HepG2 (cell line): ENCODE data around the gene FOXE3. TPM values are rescaled to one million over a fixed set of nuclear protein-coding genes. Genes with fewer than 3 reads are reported as not detected.

Experiments used
- FOXA3 ChIP-seq: IDR thresholded peaks from 2 replicates; pipeline ENCODE4 v1.6.1; 2016; ENCODE audit warnings: missing genetic modification reagents, missing compliant biosample characterization
- GPN1 ChIP-seq: sonication (generic); formaldehyde crosslinking; IDR thresholded peaks from 2 replicates; pipeline ENCODE4 v1.5.1; 2020; ENCODE audit warnings: missing genetic modification reagents, borderline replicate concordance
- HNRNPH1 ChIP-seq: fragments of 200-400 bp; formaldehyde crosslinking; optimal IDR thresholded peaks from 2 replicates; pipeline ENCODE3; 2017; ENCODE audit warnings: mild to moderate bottlenecking, low read depth, low read length
- KDM4B ChIP-seq: sonication (generic); formaldehyde crosslinking; IDR thresholded peaks from 2 replicates; pipeline ENCODE4 v1.4.0; 2020; ENCODE audit warnings: missing genetic modification reagents
- KLF11 ChIP-seq: IDR thresholded peaks from 2 replicates; pipeline ENCODE4 v1.6.1; 2016; ENCODE audit warnings: missing compliant biosample characterization
- KLF16 ChIP-seq, 2 experiments: sonication (generic) in 1 of 2; formaldehyde crosslinking in 1 of 2; IDR thresholded peaks; 2 replicates each; pipeline versions ENCODE4 v1.6.1 to v1.8.0; 2016 to 2023; ENCODE audit warnings: missing genetic modification reagents in 2 of 2, missing compliant biosample characterization in 1 of 2
- MIXL1 ChIP-seq: IDR thresholded peaks from 2 replicates; pipeline ENCODE4 v1.6.1; 2016
- MLLT10 ChIP-seq: sonication (generic); formaldehyde crosslinking; IDR thresholded peaks from 2 replicates; pipeline ENCODE4 v1.4.0; 2020; ENCODE audit warnings: missing genetic modification reagents
- NFAT5 ChIP-seq: sonication (generic); formaldehyde crosslinking; IDR thresholded peaks from 2 replicates; pipeline ENCODE4 v1.4.0; 2020; ENCODE audit warnings: missing genetic modification reagents
- NR2C2 ChIP-seq: sonication (generic); formaldehyde crosslinking; IDR thresholded peaks from 2 replicates; pipeline ENCODE4 v1.4.0; 2020; ENCODE audit warnings: missing genetic modification reagents, mild to moderate bottlenecking, moderate library complexity, borderline replicate concordance
- ONECUT2 ChIP-seq: sonication (generic); formaldehyde crosslinking; IDR thresholded peaks from 2 replicates; pipeline ENCODE4 v1.4.0; 2020; ENCODE audit warnings: missing genetic modification reagents
- PITX1 ChIP-seq: sonication (generic); formaldehyde crosslinking; IDR thresholded peaks from 2 replicates; pipeline ENCODE4 v1.5.1; 2020; ENCODE audit warnings: mild to moderate bottlenecking, missing genetic modification reagents
- SIX1 ChIP-seq: sonication (generic); formaldehyde crosslinking; IDR thresholded peaks from 2 replicates; pipeline ENCODE4 v1.4.0; 2020; ENCODE audit warnings: missing genetic modification reagents, borderline replicate concordance
- TOPORS ChIP-seq: sonication (generic); formaldehyde crosslinking; IDR thresholded peaks from 2 replicates; pipeline ENCODE4 v1.8.0; 2023; ENCODE audit warnings: mild to moderate bottlenecking, missing genetic modification reagents
- USF2 ChIP-seq, 2 experiments: sonication (generic) in 1 of 2; formaldehyde crosslinking in 1 of 2; IDR thresholded peaks; 2 replicates each; pipeline versions ENCODE4 v1.5.1 to v1.6.1; 2011 to 2020; ENCODE audit warnings: borderline replicate concordance in 1 of 2, low read depth in 1 of 2, low read length in 1 of 2, mild to moderate bottlenecking in 1 of 2, missing genetic modification reagents in 1 of 2, moderate library complexity in 1 of 2
- ZNF17 ChIP-seq: sonication (generic); formaldehyde crosslinking; IDR thresholded peaks from 2 replicates; pipeline ENCODE4 v1.5.0; 2020; ENCODE audit warnings: mild to moderate bottlenecking, missing genetic modification reagents
- ZNF547 ChIP-seq: sonication (generic); formaldehyde crosslinking; IDR thresholded peaks from 2 replicates; pipeline ENCODE4 v1.5.1; 2020; ENCODE audit warnings: mild to moderate bottlenecking, missing genetic modification reagents
- ZNF549 ChIP-seq: sonication (generic); formaldehyde crosslinking; IDR thresholded peaks from 2 replicates; pipeline ENCODE4 v1.5.0; 2020; ENCODE audit warnings: missing genetic modification reagents
- ZNF672 ChIP-seq: sonication (generic); formaldehyde crosslinking; IDR thresholded peaks from 2 replicates; pipeline ENCODE4 v1.8.1; 2022; ENCODE audit warnings: missing genetic modification reagents
- polyA plus RNA-seq, 8 experiments: library from polyadenylated mRNA; depleted of rRNA in 3 of 8; stranded (reverse) in 7 of 8; unstranded in 1 of 8; fragments of >200 nt; fragmentation: Illumina TruSeq in 4 of 8; extraction: Trizol in 4 of 8; gene quantifications; 2 replicates each; pipeline versions ENCODE4 v1.2.1 to v1.2.3, GENCODE V29; 2011 to 2016; ENCODE audit warnings: low read depth in 4 of 8, missing spikeins in 1 of 8, mixed read lengths in 1 of 8; ENCODE audit not compliant: insufficient read depth in 1 of 8
- total RNA-seq, 5 experiments: library from RNA; depleted of rRNA; stranded (reverse); fragments of >200 nt; fragmentation: Illumina TruSeq; extraction: Trizol; gene quantifications; 2 replicates each; pipeline ENCODE4 v1.2.3, GENCODE V29; 2016; ENCODE audit warnings: low read depth in 1 of 5
- TF ChIP-seq, protein P1 (sequence below): IDR thresholded peaks from 2 replicates; pipeline ENCODE4 v1.6.1; 2016; ENCODE audit warnings: missing biosample characterization, missing genetic modification reagents, low read depth

Gene FOXE3
- total and polyA plus RNA-seq, 2 of the 13 experiments (the other 11 are each of a cell fraction or from before 2014, with no cell fraction given), result not detected

- TF ChIP-seq TOPORS (CRISPR knock-in tag) (peak; percentile 42; the same call in 1 of the 2 replicates), MIXL1 (CRISPR knock-in tag) (0 out of 2 replicates have a peak, but pooled peaks have one; percentile 29), FOXA3 (no peak), MLLT10 (CRISPR knock-in tag) (no peak), ZNF17 (CRISPR knock-in tag) (no peak), HNRNPH1 (no peak), USF2 (IDR thresholded peaks at IDR 0.05; ENCODE audit: low read depth, low read length) (no peak), USF2 (CRISPR knock-in tag; IDR thresholded peaks at IDR 0.05; ENCODE audit: borderline replicate concordance) (no peak), PITX1 (CRISPR knock-in tag) (peak; percentile 47; the same call in 1 of the 2 replicates), NR2C2 (CRISPR knock-in tag) (peak; percentile 92), KLF11 (CRISPR knock-in tag) (peak; percentile 48; the same call in 1 of the 2 replicates), ZNF547 (CRISPR knock-in tag) (no peak), ZNF672 (CRISPR knock-in tag) (no peak), SIX1 (CRISPR knock-in tag) (no peak), ZNF549 (CRISPR knock-in tag) (no peak), KLF16 (CRISPR knock-in tag; IDR thresholded peaks at IDR 0.05) (0 out of 4 replicates have a peak, but pooled peaks of 1 of the 2 experiments have one; percentile 31), NFAT5 (no peak), KDM4B (CRISPR knock-in tag) (no peak), GPN1 (CRISPR knock-in tag) (no peak), ONECUT2 (CRISPR knock-in tag) (no peak)
- TF ChIP-seq, protein P1, sequence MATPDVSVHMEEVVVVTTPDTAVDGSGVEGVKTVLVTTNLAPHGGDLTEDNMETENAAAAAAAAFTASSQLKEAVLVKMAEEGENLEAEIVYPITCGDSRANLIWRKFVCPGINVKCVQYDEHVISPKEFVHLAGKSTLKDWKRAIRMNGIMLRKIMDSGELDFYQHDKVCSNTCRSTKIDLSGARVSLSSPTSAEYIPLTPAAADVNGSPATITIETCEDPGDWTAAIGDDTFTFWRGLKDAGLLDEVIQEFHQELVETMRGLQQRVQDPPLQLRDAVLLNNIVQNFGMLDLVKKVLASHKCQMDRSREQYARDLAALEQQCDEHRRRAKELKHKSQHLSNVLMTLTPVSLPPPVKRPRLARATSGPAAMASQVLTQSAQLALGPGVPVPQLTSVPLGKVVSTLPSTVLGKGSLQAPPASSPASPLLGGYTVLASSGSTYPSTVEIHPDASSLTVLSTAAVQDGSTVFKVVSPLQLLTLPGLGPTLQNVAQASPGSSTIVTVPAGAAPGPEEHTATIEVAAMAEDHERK (CRISPR knock-in tag), result no peak
Observed at GRCh38 chr1:47436304-47436978, 20.4 kb downstream of the FOXE3 start (continued).
